Trophoblast cell (in vitro differentiated cells and primary cell): ENCODE measurements around the gene ATP8A2.

ENCODE experiments used
- DNase-seq, 2 donors: peaks; one replicate each; pipeline ENCODE4 v3.0.0-alpha.2; 2016
- H2AFZ ChIP-seq: 2 replicates; pipeline ENCODE4 v1.6.1; 2013; ENCODE audit warnings: low read length, moderate library complexity, mild to moderate bottlenecking; ENCODE audit not compliant: insufficient read depth, poor library complexity
- H2AK5ac ChIP-seq: 2 replicates; pipeline ENCODE4 v1.6.1; 2013; ENCODE audit warnings: mild to moderate bottlenecking, low read length
- H2BK120ac ChIP-seq: 2 replicates; pipeline ENCODE4 v1.6.1; 2013; ENCODE audit warnings: low read length, mild to moderate bottlenecking, moderate library complexity; ENCODE audit not compliant: insufficient read depth, poor library complexity
- H2BK12ac ChIP-seq: 2 replicates; pipeline ENCODE4 v1.6.1; 2013; ENCODE audit warnings: mild to moderate bottlenecking, low read length, moderate library complexity
- H2BK5ac ChIP-seq: 2 replicates; pipeline ENCODE4 v1.6.1; 2013; ENCODE audit warnings: low read length, low read depth, moderate library complexity, mild to moderate bottlenecking; ENCODE audit not compliant: poor library complexity
- H3K14ac ChIP-seq: 2 replicates; pipeline ENCODE4 v1.6.1; 2013; ENCODE audit warnings: mild to moderate bottlenecking, low read length
- H3K18ac ChIP-seq: 2 replicates; pipeline ENCODE4 v1.6.1; 2013; ENCODE audit warnings: mild to moderate bottlenecking, low read length
- H3K23ac ChIP-seq: 2 replicates; pipeline ENCODE4 v1.6.1; 2013; ENCODE audit warnings: low read length
- H3K27ac ChIP-seq: 2 replicates; pipeline ENCODE4 v1.5.1; 2013; ENCODE audit warnings: low read depth, mild to moderate bottlenecking, inconsistent platforms, low read length, moderate library complexity
- H3K27me3 ChIP-seq: 2 replicates; pipeline ENCODE4 v1.6.1; 2013; ENCODE audit warnings: inconsistent platforms, mild to moderate bottlenecking, low read length, moderate library complexity; ENCODE audit not compliant: insufficient read depth
- H3K36me3 ChIP-seq, 2 experiments: 1 replicate in 1 of 2; 2 replicates in 1 of 2; pipeline ENCODE4 v1.6.1; 2013; ENCODE audit warnings: low read length in 2 of 2, mild to moderate bottlenecking in 2 of 2, moderate library complexity in 1 of 2; ENCODE audit not compliant: insufficient read depth in 2 of 2, control insufficient read depth in 1 of 2
- H3K4ac ChIP-seq: 2 replicates; pipeline ENCODE4 v1.6.1; 2013; ENCODE audit warnings: low read depth, mild to moderate bottlenecking, low read length, moderate library complexity
- H3K4me1 ChIP-seq, 2 experiments: 1 replicate in 1 of 2; 2 replicates in 1 of 2; pipeline ENCODE4 v1.6.1; 2013; ENCODE audit warnings: low read length in 2 of 2, mild to moderate bottlenecking in 2 of 2, moderate library complexity in 1 of 2; ENCODE audit not compliant: insufficient read depth in 2 of 2, control insufficient read depth in 1 of 2
- H3K4me2 ChIP-seq: 2 replicates; pipeline ENCODE4 v1.6.1; 2013; ENCODE audit warnings: inconsistent platforms, mild to moderate bottlenecking, low read length, moderate library complexity
- H3K4me3 ChIP-seq: 2 replicates; pipeline ENCODE4 v1.5.1; 2013; ENCODE audit warnings: mild to moderate bottlenecking, low read depth, low read length, inconsistent platforms
- H3K79me1 ChIP-seq: one replicate; pipeline ENCODE4 v1.6.1; 2013; ENCODE audit warnings: low read length
- H3K79me2 ChIP-seq: 2 replicates; pipeline ENCODE4 v1.6.1; 2013; ENCODE audit warnings: low read length, mild to moderate bottlenecking; ENCODE audit not compliant: control insufficient read depth, insufficient read depth, poor library complexity
- H3K9ac ChIP-seq: 2 replicates; pipeline ENCODE4 v1.6.1; 2013; ENCODE audit warnings: mild to moderate bottlenecking, low read length
- H3K9me3 ChIP-seq: 2 replicates; pipeline ENCODE4 v1.6.1; 2013; ENCODE audit warnings: low read depth, mild to moderate bottlenecking, control low read depth, inconsistent platforms, low read length; ENCODE audit not compliant: insufficient read depth
- H4K12ac ChIP-seq: 2 replicates; pipeline ENCODE4 v1.6.1; 2013; ENCODE audit warnings: low read depth, mild to moderate bottlenecking, low read length, moderate library complexity
- H4K8ac ChIP-seq: 2 replicates; pipeline ENCODE4 v1.6.1; 2013; ENCODE audit warnings: low read depth, mild to moderate bottlenecking, low read length, moderate library complexity
- H4K91ac ChIP-seq: one replicate; pipeline ENCODE4 v1.6.1; 2013; ENCODE audit warnings: low read depth, mild to moderate bottlenecking, low read length, moderate library complexity
- WGBS: extraction: QIAGEN DNeasy Blood & Tissue Kit; methylation state at CpG from one replicate; pipeline ENCODE4 v1.1.7; 2013; ENCODE audit warnings: missing lambda C conversion rate; ENCODE audit not compliant: insufficient read length, insufficient coverage; ENCODE audit errors: extremely low coverage; 5-methylcytosine and 5-hydroxymethylcytosine counted together

Gene ATP8A2

GRCh38 chr13:25732111-25732865, 360.5 kb downstream of the ATP8A2 start:
- H3K4ac ChIP-seq: no peak overlapping the region
- H3K79me1 ChIP-seq: no peaks in the 10 kb centered on the region
- H3K4me3 ChIP-seq: no peak overlapping the region
- no peaks in the 10 kb centered on the region for H3K27me3 ChIP-seq
- no peaks in the 10 kb centered on the region for H3K79me2 ChIP-seq
- no peaks in the 10 kb centered on the region for H3K4me1 ChIP-seq
- no peak overlapping the region for H3K14ac ChIP-seq
- H4K91ac ChIP-seq: no peak overlapping the region
- no peak overlapping the region for H3K18ac ChIP-seq
- H3K4me2 ChIP-seq: no peak overlapping the region
- H3K9me3 ChIP-seq: no peaks in the 10 kb centered on the region
- H2BK12ac ChIP-seq: no peak overlapping the region
- WGBS: no CpG with 5 or more reads among the region's 7 CpGs
- H3K23ac ChIP-seq: no peak overlapping the region
- H3K36me3 ChIP-seq: no peaks in the 10 kb centered on the region
- H2AFZ ChIP-seq: no peak overlapping the region
- peak; percentile 53 to 68 for DNase-seq
- no peak overlapping the region for H2BK5ac ChIP-seq
- H4K12ac ChIP-seq: no peak overlapping the region
- H2AK5ac ChIP-seq: no peak overlapping the region
- no peak overlapping the region for H4K8ac ChIP-seq
- no peak overlapping the region for H3K9ac ChIP-seq
- no peak overlapping the region for H3K27ac ChIP-seq
- no peak overlapping the region for H2BK120ac ChIP-seq

GRCh38 chr13:25733001-25733491, 361.3 kb downstream of the ATP8A2 start:
- no peak overlapping the region for H2BK120ac ChIP-seq
- no peak overlapping the region for H3K9ac ChIP-seq
- H3K27ac ChIP-seq: no peak overlapping the region
- no peak overlapping the region for H3K14ac ChIP-seq
- H3K27me3 ChIP-seq: no peaks in the 10 kb centered on the region
- H2BK12ac ChIP-seq: no peak overlapping the region
- H4K91ac ChIP-seq: no peak overlapping the region
- no peak overlapping the region for H3K4me3 ChIP-seq
- H3K36me3 ChIP-seq: no peaks in the 10 kb centered on the region
- peak; percentile 30 to 83 for DNase-seq
- no peak overlapping the region for H3K18ac ChIP-seq
- H2AK5ac ChIP-seq: no peak overlapping the region
- H3K9me3 ChIP-seq: no peaks in the 10 kb centered on the region
- no peak overlapping the region for H4K12ac ChIP-seq
- H3K4ac ChIP-seq: no peak overlapping the region
- no peak overlapping the region for H2AFZ ChIP-seq
- no peak overlapping the region for H2BK5ac ChIP-seq
- H3K79me1 ChIP-seq: no peaks in the 10 kb centered on the region
- no peak overlapping the region for H3K4me2 ChIP-seq
- H4K8ac ChIP-seq: no peak overlapping the region
- H3K4me1 ChIP-seq: no peaks in the 10 kb centered on the region
- no peak overlapping the region for H3K23ac ChIP-seq
- H3K79me2 ChIP-seq: no peaks in the 10 kb centered on the region
- no CpG with 5 or more reads among the region's 5 CpGs for WGBS

GRCh38 chr13:25733696-25734435, 362.1 kb downstream of the ATP8A2 start:
- Histone ChIP-seq H2BK120ac (no peak overlapping the region), H4K12ac (no peak overlapping the region), H3K27ac (no peak overlapping the region), H3K36me3 (no peaks in the 10 kb centered on the region), H2AK5ac (no peak overlapping the region), H2BK5ac (no peak overlapping the region), H2AFZ (no peak overlapping the region), H4K8ac (no peak overlapping the region), H3K4me1 (peaks cover 0 to 2% of the 10 kb centered on the region in 2 experiments), H3K4me3 (no peak overlapping the region), H3K9me3 (no peaks in the 10 kb centered on the region), H3K79me1 (no peaks in the 10 kb centered on the region), H3K79me2 (no peaks in the 10 kb centered on the region), H3K14ac (no peak overlapping the region), H3K4ac (no peak overlapping the region), H3K23ac (no peak overlapping the region), H2BK12ac (no peak overlapping the region), H4K91ac (no peak overlapping the region), H3K4me2 (no peak overlapping the region), H3K9ac (no peak overlapping the region), H3K27me3 (no peaks in the 10 kb centered on the region), H3K18ac (no peak overlapping the region)
- no CpG with 5 or more reads among the region's 3 CpGs for WGBS
- DNase-seq: no peak

- DNase-seq: no peak
- H3K36me3 ChIP-seq: no peaks in the 10 kb centered on the region
- H3K18ac ChIP-seq: no peak overlapping the region
- H3K14ac ChIP-seq: no peak overlapping the region
- no peak overlapping the region for H4K12ac ChIP-seq
- H3K4me3 ChIP-seq: no peak overlapping the region
- no peak overlapping the region for H2BK120ac ChIP-seq
- H3K79me1 ChIP-seq: no peaks in the 10 kb centered on the region
- no peak overlapping the region for H2AFZ ChIP-seq
- no peak overlapping the region for H2BK5ac ChIP-seq
- H3K27me3 ChIP-seq: no peaks in the 10 kb centered on the region
- H4K91ac ChIP-seq: no peak overlapping the region
- no CpG with 5 or more reads among the region's 4 CpGs for WGBS
- H3K4me2 ChIP-seq: no peak overlapping the region
- H3K9ac ChIP-seq: no peak overlapping the region
- no peak overlapping the region for H2BK12ac ChIP-seq
- no peak overlapping the region for H3K23ac ChIP-seq
- H3K4ac ChIP-seq: no peak overlapping the region
- H3K27ac ChIP-seq: no peak overlapping the region
- peaks cover 0 to 2% of the 10 kb centered on the region in 2 experiments for H3K4me1 ChIP-seq
- H2AK5ac ChIP-seq: no peak overlapping the region
- no peaks in the 10 kb centered on the region for H3K9me3 ChIP-seq
- H3K79me2 ChIP-seq: no peaks in the 10 kb centered on the region
- H4K8ac ChIP-seq: no peak overlapping the region
Measured at GRCh38 chr13:25738342-25739196, 366.8 kb downstream of the ATP8A2 start.
